Heart right ventricle (tissue), 16 donors: Measurements from ENCODE around the gene ATXN7. TPM values are rescaled to one million over a fixed set of nuclear protein-coding genes. Genes with fewer than 3 reads are reported as not detected.

Experiments used
- ATAC-seq, 8 donors: fragments of 200-7000 bp; cut with Tn5 transposase; one replicate each; pipeline ENCODE4 v1.9.1; 2020; ENCODE audit warnings: mild to moderate bottlenecking in 8 of 8, moderate library complexity in 8 of 8, moderate number of reproducible peaks in 1 of 8
- DNase-seq, 2 donors: peaks; one replicate each; pipeline ENCODE4 v3.0.0-alpha.2; 2020
- H3K27ac ChIP-seq, 10 donors: fragments of 200-600 bp; sonication (generic) in 2 of 10; one replicate each; pipeline versions ENCODE4 v1.5.0 to v1.8.0; 2020 to 2022; ENCODE audit warnings: mild to moderate bottlenecking in 3 of 10
- H3K27me3 ChIP-seq, 7 donors: fragments of 200-600 bp; one replicate each; pipeline ENCODE4 v1.8.0; 2021 to 2022; ENCODE audit warnings: mild to moderate bottlenecking in 2 of 7
- H3K36me3 ChIP-seq, 9 donors: fragments of 200-600 bp; sonication (generic) in 1 of 9; one replicate each; pipeline versions ENCODE4 v1.5.0 to v1.8.0; 2020 to 2022; ENCODE audit warnings: mild to moderate bottlenecking in 2 of 9
- H3K4me1 ChIP-seq, 9 donors: fragments of 200-600 bp; sonication (generic) in 1 of 9; one replicate each; pipeline versions ENCODE4 v1.5.0 to v1.8.0; 2020 to 2022; ENCODE audit warnings: mild to moderate bottlenecking in 4 of 9
- H3K4me3 ChIP-seq, 10 donors: fragments of 200-600 bp; sonication (generic) in 2 of 10; one replicate each; pipeline versions ENCODE4 v1.5.0 to v1.8.0; 2020 to 2022; ENCODE audit warnings: mild to moderate bottlenecking in 7 of 10, moderate library complexity in 2 of 10
- H3K9me3 ChIP-seq, 11 donors: fragments of 200-600 bp in 10 of 11; sonication (generic) in 2 of 11; one replicate each; pipeline versions ENCODE4 v1.5.0 to v1.8.0; 2013 to 2022; ENCODE audit warnings: mild to moderate bottlenecking in 2 of 11, control low read depth in 1 of 11, moderate library complexity in 1 of 11
- CTCF ChIP-seq, 9 donors: fragments of 200-600 bp; sonication (generic) in 2 of 9; IDR thresholded peaks; one replicate each; pipeline versions ENCODE4 v1.5.0 to v1.8.0; 2021 to 2022; ENCODE audit warnings: antibody characterized with exemption in 9 of 9, mild to moderate bottlenecking in 5 of 9, moderate library complexity in 1 of 9
- WGBS, 2 donors: extraction: QIAGEN DNeasy Blood & Tissue Kit; methylation state at CpG; one replicate each; pipeline ENCODE4 v1.1.7; 2013; ENCODE audit warnings: inconsistent platforms in 1 of 2; 5-methylcytosine and 5-hydroxymethylcytosine counted together
- intact Hi-C, 10 donors: fragments of 100-400 bp; cut with DNase I; formaldehyde crosslinking; loops; one replicate each; pipeline versions ENCODE4 v1.11.1 to v1.14.2; 2022
- polyA plus RNA-seq, 2 donors: library from polyadenylated mRNA; stranded (reverse); fragments of 200-250 nt; gene quantifications; one replicate each; pipeline ENCODE4 v1.2.3, GENCODE V29; 2013
- total RNA-seq, 10 donors: library from RNA; stranded (reverse); fragmentation: NEBNext Ultra II Directional in 3 of 10; extraction: Animal tissue kit (Norgen Biotek cat#: 25700) in 3 of 10; gene quantifications; one replicate each; pipeline versions ENCODE4 v1.2.1 to v1.2.4, GENCODE V29; 2021 to 2023
- donor health status: Arrhythmogenic right ventricular cardiomyopathy.
- donor health status: ischemic (EF 13 %, LVEDD 7.1; RV severe dilation, severe dysfunction).
- donor health status: healthy with polysubstance abuse.
- donor health status: DM: no; HTN: yes; CAD: no.
- donor health status: DM: no; HTN: no; CAD: no.
- donor health status: ischemic (EF 25% LVEDD 6.9; RV normal size, moderate dysfunction).
- donor health status: ischemic (EF 25% LVEDD 5.7; RV mildly dilated, moderate dysfunction).
- donor health status: healthy.
- donor health status: DM: yes; HTN: yes; CAD: no.
- donor health status: Ischemic cardiomyopathy.
- donor health status: ischemic (EF 35%, LVEDD 5.7; RV mildly dilated, moderate dysfunction).
- donor health status: nonischemic (EF 11% LVEDD 7.7; RV severe dilation, severe dysfunction).
- donor health status: DM: yes; HTN: yes; CAD: no.
- donor health status: PGD.
- donor health status: ischemic (EF 29% LVEDD 5.4; RV normal size, mild dysfunction).
- donor health status: nonischemic (EF 23%, LVEDD 6.1; RV moderate dilation, normal function).

The ATXN7 gene
- total and polyA plus RNA-seq, 12 donors, result 1.7 to 31.0 (median 19.6) TPM

DNA sequence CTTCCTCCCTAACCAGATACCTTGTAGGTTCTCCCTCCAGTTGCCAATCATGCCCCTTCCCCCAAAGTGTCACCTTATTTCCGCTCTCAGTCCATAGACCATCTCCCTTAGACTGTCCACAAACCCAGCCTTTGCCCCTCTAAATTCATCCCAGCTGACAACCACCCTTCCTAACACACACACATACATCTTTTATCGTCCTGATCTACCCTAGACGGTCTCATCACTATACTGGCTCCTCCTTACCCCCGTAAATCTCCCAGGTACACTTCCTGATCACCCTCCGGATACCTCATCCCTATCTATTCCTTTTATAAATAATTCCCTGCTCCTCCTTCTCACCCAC, 890 bp upstream of the ATXN7 start:
- intact Hi-C loops, result loop anchor here in 6 of 10 donors (5.0 to 10.0 kb wide), 4 partner anchors 45 to 132 kb away; partner anchors contain the start of gene SCAANT1 (in 2 of the 6)
- 26 to 32% methylated on average over 5 of the region's 5 CpGs for WGBS, 2 donors
- no peaks in the 10 kb centered on the region for H3K27me3 ChIP-seq
- DNase-seq (no peak), ATAC-seq (peak in 2 of 8 donors; percentile 5 to 14)
- peak overlapping the region; percentile 74 to 100 (median 96) for H3K4me3 ChIP-seq
- H3K9me3 ChIP-seq, result no peaks in the 10 kb centered on the region
- no peak for TF ChIP-seq CTCF (IDR thresholded peaks at IDR 0.05)
- H3K27ac ChIP-seq, result peak overlapping the region in 7 of 10 donors; percentile 89 to 98 (median 94)
- H3K4me1 ChIP-seq, result peaks cover 0 to 25% (median 19%) of the 10 kb centered on the region in 9 donors
- peaks cover 0 to 16% (median 0%) of the 10 kb centered on the region in 9 donors for H3K36me3 ChIP-seq

DNA sequence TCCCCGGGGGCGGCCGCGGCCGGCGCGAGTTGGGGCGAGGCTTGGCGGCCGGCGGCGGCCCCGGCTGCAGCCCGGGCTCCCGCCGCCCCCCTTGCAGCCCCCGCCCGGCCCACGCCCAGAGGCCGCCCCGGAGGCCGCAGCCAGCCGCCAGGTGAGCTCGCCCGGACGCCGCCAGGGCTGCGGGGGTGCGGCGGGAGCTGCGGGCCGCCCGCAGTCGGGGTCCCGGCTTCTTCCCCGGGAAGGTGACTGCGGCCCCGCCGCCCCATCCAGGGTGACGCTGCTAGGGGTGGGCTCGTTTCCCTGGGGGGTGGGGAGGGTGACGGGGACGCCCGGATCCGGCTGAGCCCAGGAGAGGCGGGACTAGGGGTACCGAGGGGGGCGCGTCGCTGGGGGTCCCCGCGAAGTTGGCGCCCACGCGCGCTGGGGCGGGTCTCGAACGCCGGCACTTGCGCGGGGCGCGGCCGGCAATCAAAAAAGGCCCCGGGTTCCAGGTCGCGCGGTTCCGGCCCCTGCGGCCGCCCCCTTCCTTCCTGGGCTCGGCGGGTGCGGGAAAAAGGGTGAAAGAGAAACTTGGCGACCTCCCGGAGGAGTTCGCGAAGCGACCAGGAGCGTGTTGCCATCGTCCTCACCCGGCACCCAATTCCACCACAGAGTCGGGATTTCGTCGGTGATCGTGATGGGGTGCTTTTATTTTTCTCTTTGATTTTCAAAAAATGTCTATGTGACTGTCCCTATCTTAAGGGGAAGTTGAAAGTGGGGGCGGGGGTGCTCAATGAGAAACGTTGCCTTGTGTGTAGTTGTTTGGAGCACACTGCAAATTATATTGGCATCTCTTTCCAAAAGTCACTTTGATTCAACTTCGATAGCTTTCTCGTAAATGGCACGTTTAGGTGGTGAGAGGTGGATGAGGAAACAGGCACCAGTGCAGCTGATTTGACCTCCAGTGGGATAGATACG, 619 bp downstream of the ATXN7 start:
- ATAC-seq, result peak; percentile 32 to 66 (median 46)

DNA sequence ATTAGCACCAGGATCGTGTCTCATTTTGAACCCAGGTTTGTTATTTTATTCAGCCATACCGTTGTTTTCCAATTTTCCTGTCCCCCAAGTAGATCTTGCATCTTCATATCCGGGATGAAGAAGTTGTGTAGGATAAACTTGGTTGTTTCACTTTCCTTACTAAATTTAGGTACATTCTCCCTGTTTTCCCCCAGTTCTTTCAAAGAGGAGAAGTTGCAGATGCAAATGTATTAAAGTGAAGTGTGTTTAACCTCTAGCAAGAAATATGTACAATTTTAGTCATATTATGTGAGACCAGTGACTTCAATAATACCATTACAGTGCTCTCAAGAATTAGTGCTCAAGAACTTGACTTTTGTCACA, 1.3 kb downstream of the ATXN7 start:
- H3K4me1 ChIP-seq, result peaks cover 0 to 29% (median 19%) of the 10 kb centered on the region in 9 donors
- intact Hi-C loops, result loop anchor here in 8 of 10 donors (5.0 to 10.0 kb wide), 4 partner anchors 42 to 130 kb away; partner anchors contain the start of gene SCAANT1 (in 4 of the 8)
- H3K27me3 ChIP-seq, result no peaks in the 10 kb centered on the region
- H3K27ac ChIP-seq, result peak overlapping the region in 9 of 10 donors; percentile 69 to 97 (median 91)
- WGBS, 2 donors, result 10 to 22% methylated on average over 3 of the region's 3 CpGs
- no peak for TF ChIP-seq CTCF (IDR thresholded peaks at IDR 0.05)
- peaks cover 0 to 16% (median 0%) of the 10 kb centered on the region in 9 donors for H3K36me3 ChIP-seq
- DNase-seq (no peak), ATAC-seq (no peak)
- no peaks in the 10 kb centered on the region for H3K9me3 ChIP-seq
- H3K4me3 ChIP-seq, result peak overlapping the region; percentile 74 to 98 (median 89)

More for the DNA sequence above, 619 bp downstream of the ATXN7 start:
- Histone ChIP-seq H3K27ac (peak overlapping the region; percentile 69 to 97 (median 90)), H3K27me3 (no peaks in the 10 kb centered on the region), H3K36me3 (peaks cover 0 to 16% (median 0%) of the 10 kb centered on the region in 9 donors), H3K4me1 (peaks cover 0 to 26% (median 19%) of the 10 kb centered on the region in 9 donors), H3K9me3 (no peaks in the 10 kb centered on the region), H3K4me3 (peak overlapping the region; percentile 74 to 98 (median 89))
- TF ChIP-seq CTCF (IDR thresholded peaks at IDR 0.05), result no peak
- 0% methylated on average over 66 to 93 of the region's 93 CpGs for WGBS, 2 donors
- intact Hi-C loops, result loop anchor here in 6 of 10 donors (5.0 to 10.0 kb wide), 4 partner anchors 43 to 131 kb away; partner anchors contain the start of gene SCAANT1 (in 2 of the 6)
- peak; percentile 41 to 50 for DNase-seq

DNA sequence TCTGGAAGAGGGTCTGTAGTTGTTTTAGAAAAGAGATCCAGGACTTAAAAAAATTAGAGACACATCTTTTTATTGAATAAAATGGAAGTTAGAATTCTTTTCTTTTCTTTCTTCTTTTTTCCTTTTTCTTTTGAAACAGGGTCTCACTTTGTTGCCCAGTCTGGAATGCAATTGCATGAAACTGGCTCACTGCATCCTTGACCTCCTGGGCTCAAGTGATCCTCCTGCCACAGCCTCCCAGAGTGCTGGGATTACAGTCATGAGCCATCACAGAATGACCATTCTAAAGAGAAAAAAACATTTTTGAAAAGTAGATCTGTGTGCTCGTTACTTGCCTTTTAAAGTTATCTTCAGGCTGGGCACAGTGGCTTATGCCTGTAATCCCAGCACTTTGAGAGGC, 3.6 kb downstream of the ATXN7 start:
- Histone ChIP-seq H3K27me3 (no peaks in the 10 kb centered on the region), H3K9me3 (no peaks in the 10 kb centered on the region), H3K4me3 (no peak overlapping the region), H3K36me3 (peaks cover 0 to 16% (median 0%) of the 10 kb centered on the region in 9 donors), H3K27ac (no peak overlapping the region), H3K4me1 (peaks cover 0 to 43% (median 16%) of the 10 kb centered on the region in 9 donors)
- ATAC-seq (no peak), DNase-seq (no peak)
- 98% methylated on average over 1 of the region's 1 CpG for WGBS, 2 donors
- TF ChIP-seq CTCF (IDR thresholded peaks at IDR 0.05), result no peak
- intact Hi-C loops, result loop anchor here in 5 of 10 donors (5.0 to 10.0 kb wide), 3 partner anchors 40 to 128 kb away; partner anchors contain the start of gene SCAANT1 (in 2 of the 5)
